PFSK-1 (cell line): Measurements from ENCODE around the gene ARHGEF10L.

Experiments used
- REST ChIP-seq, 2 experiments: IDR thresholded peaks; 2 replicates each; pipeline versions ENCODE4 v1.6.1 to v1.8.0; 2011 to 2012; ENCODE audit warnings: low read depth in 2 of 2, low read length in 2 of 2, control low read depth in 1 of 2, inconsistent platforms in 1 of 2, mild to moderate bottlenecking in 1 of 2, moderate library complexity in 1 of 2; ENCODE audit not compliant: insufficient read depth in 1 of 2
- TAF1 ChIP-seq: IDR thresholded peaks from 2 replicates; pipeline ENCODE4 v1.6.1; 2012; ENCODE audit warnings: low read length, control low read depth, borderline replicate concordance; ENCODE audit not compliant: insufficient read depth

GRCh38 chr1:17535300-17535936, 4.1 kb upstream of the ARHGEF10L start:
- TF ChIP-seq REST (IDR thresholded peaks at IDR 0.05; ENCODE audit: insufficient read depth in 1 of 2, low read depth in 2 of 2, low read length in 2 of 2) (no peak), TAF1 (no peak)
